Keratinocyte (primary cell): ENCODE measurements around the gene AJM1. TPM values are rescaled to one million over a fixed set of nuclear protein-coding genes. Genes with fewer than 3 reads are reported as not detected.

Source experiments
- DNase-seq: peaks from one replicate; pipeline ENCODE4 v3.0.0-alpha.2; 2011; ENCODE audit warnings: low read depth, missing footprints, low spot score
- FAIRE-seq: peaks from 2 replicates; lab custom pipeline; 2011; peaks lifted over from hg19 to GRCh38; lab: Jason Lieb, UNC
- H2AFZ ChIP-seq: 2 replicates; pipeline ENCODE4 v1.6.0; 2012; ENCODE audit warnings: low read length, control low read depth, inconsistent platforms; ENCODE audit not compliant: control insufficient read depth
- H3K27ac ChIP-seq: 2 replicates; pipeline ENCODE4 v1.5.1; 2011; ENCODE audit warnings: low read length; ENCODE audit not compliant: control insufficient read depth, insufficient read depth
- H3K27me3 ChIP-seq: 3 replicates; pipeline ENCODE4 v1.6.0; 2011; ENCODE audit warnings: low read length; ENCODE audit not compliant: control insufficient read depth, insufficient read depth; ENCODE audit errors: extremely low read depth
- H3K36me3 ChIP-seq, 2 experiments: 2 replicates in 1 of 2; 3 replicates in 1 of 2; pipeline ENCODE4 v1.5.1; 2011; ENCODE audit warnings: low read length in 2 of 2, mild to moderate bottlenecking in 1 of 2; ENCODE audit not compliant: control insufficient read depth in 2 of 2, insufficient read depth in 2 of 2; ENCODE audit errors: extremely low read depth in 1 of 2
- H3K4me1 ChIP-seq: 3 replicates; pipeline ENCODE4 v1.5.1; 2011; ENCODE audit warnings: low read length; ENCODE audit not compliant: control insufficient read depth, insufficient read depth; ENCODE audit errors: extremely low read depth
- H3K4me2 ChIP-seq: 3 replicates; pipeline ENCODE4 v1.6.0; 2011; ENCODE audit warnings: low read depth, low read length; ENCODE audit not compliant: control insufficient read depth, insufficient read depth; ENCODE audit errors: extremely low read depth
- H3K4me3 ChIP-seq, 3 experiments: fragments of 200-600 bp in 1 of 3; sonication (generic) in 1 of 3; 2 replicates in 2 of 3; 3 replicates in 1 of 3; pipeline ENCODE4 v1.5.1; 2011 to 2016; ENCODE audit warnings: low read length in 3 of 3, mild to moderate bottlenecking in 3 of 3, control low read depth in 2 of 3, inconsistent platforms in 1 of 3, low read depth in 1 of 3, mixed read lengths in 1 of 3, mixed run types in 1 of 3, moderate library complexity in 1 of 3; ENCODE audit not compliant: control insufficient read depth in 2 of 3, insufficient read depth in 2 of 3; ENCODE audit errors: extremely low read depth in 1 of 3
- H3K79me2 ChIP-seq: 2 replicates; pipeline ENCODE4 v1.6.0; 2012; ENCODE audit warnings: low read length; ENCODE audit not compliant: control insufficient read depth, insufficient read depth
- H3K9ac ChIP-seq: 3 replicates; pipeline ENCODE4 v1.6.0; 2011; ENCODE audit warnings: low read length; ENCODE audit not compliant: control insufficient read depth, insufficient read depth; ENCODE audit errors: extremely low read depth
- H3K9me1 ChIP-seq: 3 replicates; pipeline ENCODE4 v1.6.0; 2011; ENCODE audit warnings: low read length; ENCODE audit not compliant: control insufficient read depth, insufficient read depth; ENCODE audit errors: extremely low read depth
- H3K9me3 ChIP-seq: 2 replicates; pipeline ENCODE4 v1.5.1; 2012; ENCODE audit warnings: low read depth, low read length; ENCODE audit not compliant: control insufficient read depth
- H4K20me1 ChIP-seq: 3 replicates; pipeline ENCODE4 v1.6.0; 2011; ENCODE audit warnings: low read length; ENCODE audit not compliant: control insufficient read depth, insufficient read depth; ENCODE audit errors: extremely low read depth
- EZH2 ChIP-seq: IDR thresholded peaks from one replicate; pipeline ENCODE4 v1.6.1; 2012; ENCODE audit warnings: inconsistent platforms, mild to moderate bottlenecking, low read length, moderate library complexity
- dilution Hi-C: fragments of 300-500 bp; cut with MboI; formaldehyde crosslinking; loops from one replicate; pipeline ENCODE4 v1.7.0; 2020; ENCODE audit warnings: low sequenced_read_pairs; ENCODE audit not compliant: extremely low pct_ligation_motif_present
- polyA plus RNA-seq, 5 experiments: library from polyadenylated mRNA; depleted of rRNA in 3 of 5; stranded (reverse) in 3 of 5; stranded (forward) in 1 of 5; unstranded in 1 of 5; fragments of >200 nt; gene quantifications; 1 replicate in 1 of 5; 2 replicates in 3 of 5; 3 replicates in 1 of 5; pipeline versions ENCODE4 v1.2.1 to v1.2.3, GENCODE V29; 2011 to 2012; ENCODE audit warnings: missing spikeins in 2 of 5, low read depth in 1 of 5, low replicate concordance in 1 of 5
- TF ChIP-seq, protein P1 (sequence below), 3 experiments: IDR thresholded peaks in 1 of 3; conservative IDR thresholded peaks in 1 of 3; optimal IDR thresholded peaks in 1 of 3; 2 replicates in 2 of 3; 3 replicates in 1 of 3; pipeline versions ENCODE3 to v1.5.1; 2011; ENCODE audit warnings: low read length in 3 of 3, mild to moderate bottlenecking in 3 of 3, moderate library complexity in 2 of 3, control low read depth in 1 of 3, inconsistent platforms in 1 of 3; ENCODE audit not compliant: insufficient read depth in 2 of 3; ENCODE audit errors: extremely low read depth in 1 of 3

Gene AJM1
- polyA plus RNA-seq, 1 donor (not counting 4 experiments of a cell fraction or from before 2014, with no cell fraction given): 0.12 TPM

DNA sequence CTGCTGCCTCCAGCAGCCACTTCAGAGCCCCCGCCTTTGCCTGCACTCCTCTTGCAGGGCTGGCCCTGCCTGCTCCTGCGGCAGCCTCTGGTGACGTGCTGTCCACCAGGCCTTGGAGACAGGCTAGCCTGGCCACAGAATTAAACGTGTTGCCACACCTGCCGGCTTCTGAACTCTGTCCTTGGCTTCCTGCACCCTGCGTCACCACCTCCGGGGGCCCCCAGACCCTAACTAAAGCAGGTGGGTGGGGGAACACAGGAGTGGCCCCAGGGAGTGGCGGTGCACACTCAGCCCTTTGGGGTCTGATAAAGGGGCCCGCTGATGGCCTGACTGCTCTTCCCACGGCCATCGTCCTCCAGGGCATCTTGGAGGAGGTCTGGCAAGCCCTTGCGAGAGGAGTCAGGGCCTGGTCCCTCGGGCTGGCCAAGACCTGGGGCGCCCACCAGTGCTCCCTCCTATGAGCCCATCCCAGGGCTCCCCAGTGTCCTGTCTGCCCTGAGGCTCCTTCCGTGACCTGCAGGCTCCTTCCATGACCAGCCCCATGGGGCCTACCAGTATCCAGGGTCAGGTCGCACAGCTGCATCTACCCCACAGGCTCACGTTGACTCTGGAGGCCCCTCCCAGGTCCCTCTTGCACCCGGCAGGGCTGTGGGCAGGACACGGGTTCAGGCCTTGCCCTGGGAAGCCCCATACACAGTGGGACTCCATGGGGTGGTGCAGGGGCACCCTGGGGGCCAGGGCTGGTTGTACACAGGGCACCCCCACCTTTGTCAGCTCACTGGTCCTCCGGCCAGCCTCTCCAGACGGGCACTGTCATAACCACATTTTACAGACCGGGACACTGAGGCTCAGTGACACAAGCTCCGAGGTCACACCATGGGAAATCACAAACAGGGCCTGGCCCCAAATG, 8.8 kb downstream of the AJM1 start:
- peaks cover 9% of the 10 kb centered on the region for H3K4me1 ChIP-seq
- no peak overlapping the region for H2AFZ ChIP-seq
- H3K27me3 ChIP-seq: peaks cover 22% of the 10 kb centered on the region
- peaks cover 6% of the 10 kb centered on the region for H4K20me1 ChIP-seq
- no peak for TF ChIP-seq EZH2
- TF ChIP-seq, protein P1, sequence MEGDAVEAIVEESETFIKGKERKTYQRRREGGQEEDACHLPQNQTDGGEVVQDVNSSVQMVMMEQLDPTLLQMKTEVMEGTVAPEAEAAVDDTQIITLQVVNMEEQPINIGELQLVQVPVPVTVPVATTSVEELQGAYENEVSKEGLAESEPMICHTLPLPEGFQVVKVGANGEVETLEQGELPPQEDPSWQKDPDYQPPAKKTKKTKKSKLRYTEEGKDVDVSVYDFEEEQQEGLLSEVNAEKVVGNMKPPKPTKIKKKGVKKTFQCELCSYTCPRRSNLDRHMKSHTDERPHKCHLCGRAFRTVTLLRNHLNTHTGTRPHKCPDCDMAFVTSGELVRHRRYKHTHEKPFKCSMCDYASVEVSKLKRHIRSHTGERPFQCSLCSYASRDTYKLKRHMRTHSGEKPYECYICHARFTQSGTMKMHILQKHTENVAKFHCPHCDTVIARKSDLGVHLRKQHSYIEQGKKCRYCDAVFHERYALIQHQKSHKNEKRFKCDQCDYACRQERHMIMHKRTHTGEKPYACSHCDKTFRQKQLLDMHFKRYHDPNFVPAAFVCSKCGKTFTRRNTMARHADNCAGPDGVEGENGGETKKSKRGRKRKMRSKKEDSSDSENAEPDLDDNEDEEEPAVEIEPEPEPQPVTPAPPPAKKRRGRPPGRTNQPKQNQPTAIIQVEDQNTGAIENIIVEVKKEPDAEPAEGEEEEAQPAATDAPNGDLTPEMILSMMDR (optimal IDR thresholded peaks at IDR 0.05 in 1 of 3, IDR thresholded peaks at IDR 0.05 in 1 of 3, conservative IDR thresholded peaks at IDR 0.05 in 1 of 3; ENCODE audit: extremely low read depth in 1 of 3, insufficient read depth in 2 of 3, low read length in 3 of 3): no peak
- H3K4me2 ChIP-seq: no peak overlapping the region
- FAIRE-seq: no peak
- no peaks in the 10 kb centered on the region for H3K9me1 ChIP-seq
- peaks cover 6% of the 10 kb centered on the region for H3K79me2 ChIP-seq
- no peaks in the 10 kb centered on the region for H3K9me3 ChIP-seq
- H3K9ac ChIP-seq: no peak overlapping the region
- no peak for DNase-seq
- H3K27ac ChIP-seq: no peak overlapping the region
- no peak overlapping the region for H3K4me3 ChIP-seq
- H3K36me3 ChIP-seq: peaks cover 3 to 17% of the 10 kb centered on the region in 2 experiments
- dilution Hi-C loops: no loop called here

DNA sequence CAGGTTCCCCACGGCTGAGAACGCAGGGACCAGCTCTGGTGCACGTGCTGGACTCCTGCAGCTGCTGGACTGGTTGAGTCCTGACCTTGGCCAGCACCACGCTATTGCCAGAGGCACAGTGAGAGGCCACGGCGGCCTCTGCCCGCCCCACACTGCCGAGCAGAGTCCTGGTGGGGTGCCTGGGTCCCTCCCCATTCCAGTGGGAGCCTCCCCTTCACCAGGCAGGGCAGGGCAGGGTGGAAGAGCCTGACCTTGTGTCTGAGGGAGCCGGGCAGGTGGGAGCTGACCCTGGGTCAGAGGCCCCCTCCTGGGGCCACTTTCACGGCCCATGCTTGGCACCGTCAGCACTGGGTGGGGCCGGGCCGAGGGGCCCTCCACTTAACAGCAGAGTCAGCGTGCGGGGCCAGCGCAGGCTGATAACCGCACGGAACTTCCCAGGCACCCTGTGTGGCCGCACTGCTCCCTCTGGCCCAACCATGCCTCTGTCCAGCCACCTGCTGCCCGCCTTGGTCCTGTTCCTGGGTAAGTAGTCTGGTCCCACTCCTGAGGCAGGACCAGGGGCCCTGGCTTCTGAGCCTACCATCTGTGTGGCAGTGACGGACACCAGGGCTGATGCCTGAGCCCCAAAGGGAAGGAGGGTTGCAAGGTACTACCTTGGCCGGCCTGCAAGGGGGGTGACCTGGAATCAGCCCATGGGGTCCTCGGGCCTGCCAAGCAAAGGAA, 9.8 kb downstream of the AJM1 start, which contains the start of gene MAMDC4:
MAMDC4 (plus strand) TSS at position 406 of the 723 bp plus-strand sequence; CDS start at position 477, 71 bp downstream.
- no peak within 1 kb of the TSS for H3K9ac ChIP-seq
- no peaks in the 10 kb centered on the region for H3K9me3 ChIP-seq
- H3K4me2 ChIP-seq: no peak within 1 kb of the TSS
- peaks cover 12% of the 10 kb centered on the region for H3K27me3 ChIP-seq
- H3K9me1 ChIP-seq: no peaks in the 10 kb centered on the region
- H3K79me2 ChIP-seq: peaks cover 6% of the 10 kb centered on the region
- peaks cover 3 to 17% of the 10 kb centered on the region in 2 experiments for H3K36me3 ChIP-seq
- DNase-seq (no peak), FAIRE-seq (no peak)
- no peak within 1 kb of the TSS for H3K27ac ChIP-seq
- TF ChIP-seq, protein P1 (optimal IDR thresholded peaks at IDR 0.05 in 1 of 3, IDR thresholded peaks at IDR 0.05 in 1 of 3, conservative IDR thresholded peaks at IDR 0.05 in 1 of 3; ENCODE audit: extremely low read depth in 1 of 3, insufficient read depth in 2 of 3, low read length in 3 of 3): no peak
- TF ChIP-seq EZH2: no peak
- H3K4me3 ChIP-seq: no peak within 1 kb of the TSS
- peaks cover 6% of the 10 kb centered on the region for H4K20me1 ChIP-seq
- dilution Hi-C loops: no loop called here
- H2AFZ ChIP-seq: no peak within 1 kb of the TSS
- H3K4me1 ChIP-seq: peaks cover 9% of the 10 kb centered on the region
